HEK293T (cell line): ENCODE results near the gene TNK1.

ENCODE experiments used
- CTCF ChIA-PET: fragments of 350-600 bp; formaldehyde crosslinking; extraction: SDS; loops from one replicate; lab custom pipeline; 2021; ENCODE audit warnings: antibody characterized with exemption, inconsistent platforms; lab: Yijun Ruan, JAX
- POLR2A ChIA-PET: fragments of 350-600 bp; formaldehyde crosslinking; extraction: SDS; loops from one replicate; lab custom pipeline; 2020; ENCODE audit warnings: antibody characterized with exemption, inconsistent platforms; lab: Yijun Ruan, JAX
- DNase-seq: peaks from one replicate; pipeline ENCODE4 v3.0.0; 2012; ENCODE audit warnings: mixed read lengths; ENCODE audit errors: extremely low spot score
- ARNT ChIP-seq: fragments of 450-650 bp; IDR thresholded peaks from 2 replicates; pipeline ENCODE4 v1.6.1; 2017; ENCODE audit warnings: mild to moderate bottlenecking
- BHLHE40 ChIP-seq: fragments of 450-650 bp; IDR thresholded peaks from 2 replicates; pipeline ENCODE4 v1.6.1; 2016; ENCODE audit warnings: mild to moderate bottlenecking, moderate library complexity, borderline replicate concordance
- CTBP1 ChIP-seq: fragments of 450-650 bp; IDR thresholded peaks from 2 replicates; pipeline ENCODE4 v1.6.1; 2016; ENCODE audit warnings: borderline replicate concordance
- ELF4 ChIP-seq: fragments of 450-650 bp; IDR thresholded peaks from 2 replicates; pipeline ENCODE4 v1.6.1; 2017; ENCODE audit warnings: antibody characterized with exemption
- FOXA1 ChIP-seq: fragments of 450-650 bp; IDR thresholded peaks from 2 replicates; pipeline ENCODE4 v1.6.1; 2016; ENCODE audit warnings: mild to moderate bottlenecking
- FOXK2 ChIP-seq: fragments of 450-650 bp; IDR thresholded peaks from 2 replicates; pipeline ENCODE4 v1.6.1; 2016; ENCODE audit warnings: mild to moderate bottlenecking
- FOXM1 ChIP-seq: fragments of 450-650 bp; IDR thresholded peaks from 2 replicates; pipeline ENCODE4 v1.6.1; 2017; ENCODE audit warnings: mild to moderate bottlenecking, borderline replicate concordance
- HDGF ChIP-seq: fragments of 450-650 bp; IDR thresholded peaks from 2 replicates; pipeline ENCODE4 v1.6.1; 2017; ENCODE audit warnings: antibody characterized with exemption, borderline replicate concordance
- L3MBTL2 ChIP-seq: fragments of 450-650 bp; conservative IDR thresholded peaks from 2 replicates; pipeline ENCODE4 v1.6.1; 2016; ENCODE audit warnings: mild to moderate bottlenecking
- LEF1 ChIP-seq: fragments of 450-650 bp; IDR thresholded peaks from 2 replicates; pipeline ENCODE4 v1.6.1; 2017; ENCODE audit warnings: mild to moderate bottlenecking, borderline replicate concordance
- NFRKB ChIP-seq: fragments of 450-650 bp; IDR thresholded peaks from 2 replicates; pipeline ENCODE4 v1.6.1; 2016; ENCODE audit warnings: mild to moderate bottlenecking, moderate library complexity
- PKNOX1 ChIP-seq: fragments of 450-650 bp; IDR thresholded peaks from 2 replicates; pipeline ENCODE4 v1.6.1; 2016
- SP1 ChIP-seq: fragments of 450-650 bp; IDR thresholded peaks from 2 replicates; pipeline ENCODE4 v1.6.1; 2017
- SUZ12 ChIP-seq: fragments of 450-650 bp; IDR thresholded peaks from 2 replicates; pipeline ENCODE4 v1.6.1; 2016; ENCODE audit warnings: mild to moderate bottlenecking
- TARDBP ChIP-seq: fragments of 450-650 bp; IDR thresholded peaks from 2 replicates; pipeline ENCODE4 v1.6.1; 2016
- ZNF384 ChIP-seq: fragments of 450-650 bp; IDR thresholded peaks from 2 replicates; pipeline ENCODE4 v1.6.1; 2016

TNK1 gene

GRCh38 chr17:7408252-7408727 lies 27.4 kb downstream of the TNK1 start:
- no peak for DNase-seq
- ChIA-PET POLR2A (interaction anchor here (1.1 to 1.5 kb wide), 3 partner anchors 9 to 79 kb away, joined by 3 to 4 read pairs (median 4); partner anchors contain the start of genes NEURL4 and TMEM102), CTCF (no interaction called here)
- TF ChIP-seq FOXK2 (no peak), HDGF (no peak), ELF4 (no peak), BHLHE40 (no peak)

- no peak for DNase-seq
- CTCF ChIA-PET, result no interaction called here
- POLR2A ChIA-PET, result interaction anchor here (0.9 to 1.3 kb wide), 3 partner anchors 10 to 55 kb away, joined by 3 to 4 read pairs (median 3); partner anchors contain the start of gene TMEM102
- no peak for TF ChIP-seq NFRKB
- no peak for TF ChIP-seq SUZ12
These were observed 28.0 kb downstream of the TNK1 start for GRCh38 chr17:7408863-7409262.

GRCh38 chr17:7409716-7410115 lies 28.8 kb downstream of the TNK1 start:
- no peak for TF ChIP-seq TARDBP
- TF ChIP-seq SP1, result no peak
- no peak for TF ChIP-seq CTBP1
- TF ChIP-seq PKNOX1, result no peak
- no peak for TF ChIP-seq BHLHE40
- TF ChIP-seq NFRKB, result no peak
- TF ChIP-seq ZNF384, result no peak
- TF ChIP-seq SUZ12, result no peak
- no peak for TF ChIP-seq ARNT
- no peak for TF ChIP-seq FOXA1
- no peak for TF ChIP-seq FOXK2
- no peak for TF ChIP-seq FOXM1
- no peak for TF ChIP-seq ELF4
- no peak for TF ChIP-seq L3MBTL2
- POLR2A ChIA-PET, result interaction anchor here (1.3 to 1.4 kb wide), 2 partner anchors 26 to 31 kb away, joined by 3 to 4 read pairs; partner anchors contain the start of gene TMEM102
- no peak for DNase-seq
- CTCF ChIA-PET, result no interaction called here

GRCh38 chr17:7410634-7411426 lies 29.9 kb downstream of the TNK1 start:
- ChIA-PET CTCF (no interaction called here), POLR2A (interaction anchor here (1.4 kb wide), 1 partner anchor 30 kb away, joined by 3 read pairs; no protein-coding TSS in a partner anchor)
- no peak for DNase-seq
- TF ChIP-seq BHLHE40 (no peak), FOXK2 (no peak), L3MBTL2 (no peak), ELF4 (no peak), ARNT (no peak), TARDBP (no peak), NFRKB (no peak), CTBP1 (no peak), ZNF384 (no peak), FOXM1 (no peak), HDGF (no peak), FOXA1 (no peak), SP1 (no peak), LEF1 (no peak), PKNOX1 (no peak), SUZ12 (no peak)

- TF ChIP-seq FOXM1 (no peak), NFRKB (no peak), SP1 (no peak), PKNOX1 (no peak), TARDBP (no peak)
- no peak for DNase-seq
- ChIA-PET POLR2A (interaction anchor here (1.0 kb wide), 1 partner anchor 74 kb away, joined by 3 read pairs; no protein-coding TSS in a partner anchor), CTCF (no interaction called here)
These were observed 30.5 kb downstream of the TNK1 start for GRCh38 chr17:7411427-7411750.

- CTCF ChIA-PET, result interaction anchor here (0.6 kb wide), 1 partner anchor 149 kb away, joined by 3 read pairs; no protein-coding TSS in a partner anchor
- no peak for TF ChIP-seq ELF4
- TF ChIP-seq SUZ12, result no peak
- no peak for TF ChIP-seq TARDBP
- TF ChIP-seq ARNT, result no peak
- TF ChIP-seq FOXA1, result no peak
- TF ChIP-seq FOXK2, result no peak
- TF ChIP-seq CTBP1, result no peak
- TF ChIP-seq ZNF384, result no peak
- TF ChIP-seq BHLHE40, result no peak
- TF ChIP-seq PKNOX1, result no peak
- no peak for TF ChIP-seq HDGF
- TF ChIP-seq FOXM1, result no peak
- POLR2A ChIA-PET, result interaction anchor here (1.0 kb wide), 1 partner anchor 9 kb away, joined by 5 read pairs; the partner anchor contains the start of gene TMEM256
- no peak for DNase-seq
These were observed 32.6 kb downstream of the TNK1 start for GRCh38 chr17:7413346-7413985.
